Stimulated activated CD8-positive, alpha-beta memory T cell treated with anti-CD3 and anti-CD28 coated beads, Interleukin-15, amount 100 ng/mL, for 4 hours (primary cell): ENCODE measurements around the gene OTULIN.

ENCODE experiments used
- DNase-seq, 2 donors: peaks; one replicate each; pipeline ENCODE4 v3.0.0-alpha.2; 2020; ENCODE audit warnings: low read depth in 2 of 2

The OTULIN gene

DNA sequence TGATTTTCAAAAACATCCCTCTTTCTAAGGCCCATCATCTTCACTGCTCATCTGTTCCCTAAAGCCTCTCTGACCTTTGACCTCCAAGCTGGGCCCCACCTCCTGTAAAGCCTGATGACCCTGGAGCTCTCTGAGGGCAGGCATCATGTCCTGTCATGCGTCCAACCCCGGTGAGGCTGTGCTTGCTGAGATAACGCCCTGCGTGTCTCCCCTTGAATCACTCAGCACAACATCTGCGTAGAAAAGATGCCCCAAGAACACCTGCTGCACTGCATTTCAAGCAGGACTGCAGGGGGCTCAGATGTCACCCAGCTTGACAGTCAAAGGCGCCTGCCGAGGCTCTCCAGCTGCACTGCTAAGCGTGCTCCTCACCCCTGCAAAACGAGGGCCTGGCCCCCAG, 78.0 kb downstream of the OTULIN start:
- DNase-seq = no peak

DNA sequence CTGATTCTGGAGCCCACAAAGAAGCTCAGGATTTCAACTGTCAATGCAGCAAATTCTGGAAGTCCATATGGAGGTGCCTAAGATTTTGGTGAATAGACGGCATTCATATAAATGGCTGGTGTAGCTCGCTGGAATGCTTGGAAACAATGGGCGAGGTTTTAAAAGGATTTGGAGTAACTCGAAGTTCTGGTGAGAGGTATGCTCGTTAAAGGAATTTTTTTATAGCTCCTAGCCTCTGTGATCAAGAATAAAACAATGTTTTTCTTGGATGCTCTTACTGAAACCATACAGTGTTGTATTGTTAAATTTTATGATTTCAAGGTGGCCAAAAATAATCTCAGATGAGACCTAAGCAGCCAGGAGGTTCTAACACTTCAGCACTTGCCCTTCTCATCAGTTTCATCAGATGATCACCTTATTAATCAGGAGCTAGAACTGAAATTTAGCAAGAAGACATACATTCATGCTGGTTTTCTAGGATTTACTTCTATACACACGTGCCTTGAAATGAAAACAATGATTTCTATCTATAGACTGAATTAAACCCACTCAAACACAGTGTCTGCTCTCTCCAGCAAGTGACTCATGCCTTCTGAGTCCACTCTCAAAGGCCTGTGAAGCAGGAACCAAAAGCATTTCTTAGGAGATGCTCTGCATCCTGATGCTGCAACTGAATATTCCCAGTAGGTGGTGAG, 79.2 kb downstream of the OTULIN start:
- DNase-seq = no peak

DNA sequence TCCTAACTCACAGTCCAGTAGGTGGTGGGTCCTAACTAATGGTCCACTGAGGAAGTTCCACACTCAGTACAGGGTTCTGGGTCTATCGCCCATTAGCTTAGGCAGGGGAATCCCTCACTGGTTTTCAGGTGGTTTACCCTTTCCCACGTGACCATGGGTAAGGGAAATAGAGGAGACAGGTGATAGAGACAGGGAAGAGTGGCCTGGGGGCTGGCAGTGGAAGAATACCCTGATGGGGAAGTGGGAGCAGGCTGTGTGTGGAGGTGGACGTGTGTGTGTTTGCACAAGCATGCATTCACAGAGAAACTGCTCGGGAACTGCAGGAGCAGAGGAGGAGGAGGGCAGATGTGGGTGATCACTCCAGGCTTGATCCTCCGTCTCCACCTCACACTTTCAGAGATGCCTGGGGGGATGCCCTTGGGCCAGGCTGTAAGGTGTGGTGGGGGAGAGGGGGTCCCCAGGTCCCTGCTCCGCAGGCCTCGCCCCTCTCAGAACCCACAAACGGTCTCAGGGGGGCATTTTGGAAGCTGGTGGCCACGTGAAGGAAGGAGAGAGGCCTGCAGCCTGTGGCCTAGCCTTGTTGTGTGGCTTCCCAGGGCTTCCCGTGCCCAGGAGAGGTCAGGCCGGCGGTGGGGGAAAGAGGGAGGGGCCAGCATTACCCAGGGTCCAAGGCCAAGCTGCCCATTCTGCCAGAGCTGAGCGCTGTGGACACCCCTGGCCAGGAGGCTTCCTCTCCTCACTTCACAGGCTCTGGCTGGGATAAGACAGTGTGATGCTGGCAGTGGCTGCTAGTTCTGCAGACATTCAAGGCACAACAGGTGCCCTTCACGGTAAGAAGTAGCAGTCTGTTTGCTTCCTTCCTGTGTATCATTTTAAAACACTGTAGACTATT, 80.0 kb downstream of the OTULIN start:
- no peak for DNase-seq

DNA sequence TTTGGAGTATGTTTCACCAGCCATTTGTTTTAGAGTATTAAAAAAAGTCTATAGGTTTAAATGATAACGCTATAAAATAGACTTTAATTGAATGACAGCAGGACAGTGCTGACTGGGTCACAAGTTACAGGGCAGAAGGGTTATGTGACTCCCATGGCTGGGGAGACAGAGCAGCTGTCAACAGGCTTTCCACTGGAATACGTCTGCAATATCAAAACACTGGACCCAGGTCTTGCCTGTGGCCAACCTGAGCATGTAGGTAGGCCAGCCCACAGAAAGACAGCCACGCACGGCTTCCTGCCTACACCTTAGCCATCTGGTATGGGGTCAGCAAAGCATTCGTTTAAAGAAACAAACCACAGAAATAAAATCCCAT, 80.7 kb downstream of the OTULIN start:
- no peak for DNase-seq

DNA sequence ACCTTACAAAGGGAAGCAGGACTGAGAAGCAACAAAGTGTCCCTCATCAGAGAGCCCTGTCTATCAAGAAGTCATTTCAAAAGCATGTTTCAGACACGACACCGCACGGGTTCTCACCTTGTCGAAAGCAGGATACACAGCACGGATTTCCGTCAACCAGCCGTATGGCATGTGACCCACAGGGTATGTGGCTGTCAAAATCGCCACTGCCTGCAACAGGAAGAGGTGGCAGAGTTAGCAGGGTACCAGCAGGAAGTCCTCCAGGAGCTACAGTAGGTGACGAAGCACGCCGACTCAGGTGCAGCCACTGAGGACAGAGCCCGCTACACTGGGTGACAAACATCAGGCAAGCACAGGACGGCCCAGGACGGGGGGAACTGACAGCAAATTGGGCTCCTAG, 81.2 kb downstream of the OTULIN start:
- DNase-seq = peak in 1 of 2 donors; percentile 16

DNA sequence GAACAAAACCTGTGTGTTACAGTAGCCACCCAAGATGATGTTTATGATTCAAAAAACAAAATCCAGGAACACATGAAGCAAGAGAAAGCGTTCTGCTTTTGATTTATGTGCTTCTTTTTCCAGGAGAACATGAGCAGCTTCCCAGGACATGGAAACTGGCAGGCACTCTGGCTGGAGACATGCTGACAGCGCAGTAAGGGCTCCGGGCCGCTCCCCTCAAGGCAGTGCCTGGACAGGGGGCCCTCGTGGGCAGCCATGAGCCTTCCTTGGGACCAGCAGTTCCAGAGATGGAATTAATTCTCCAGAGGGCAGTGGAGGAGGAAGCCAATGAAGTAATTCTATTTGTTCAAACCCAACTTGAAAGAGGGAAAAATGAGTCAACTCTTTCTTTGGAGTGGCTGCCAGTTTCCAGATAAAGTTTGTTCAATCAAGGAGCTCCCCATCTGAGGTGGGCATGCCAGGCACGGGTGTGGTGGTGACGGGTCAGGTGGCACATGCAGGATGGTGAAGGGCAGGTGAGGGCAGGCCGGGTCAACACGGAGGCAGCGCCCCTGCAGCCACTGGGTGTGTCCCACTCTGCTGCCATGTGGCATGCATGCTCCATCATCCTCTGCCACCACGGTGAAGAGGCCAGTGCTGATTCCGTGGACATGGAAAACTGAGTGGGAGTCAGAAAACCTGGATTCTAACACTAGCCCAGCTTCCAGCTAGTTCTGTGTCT, 83.8 kb downstream of the OTULIN start:
- DNase-seq = no peak
